Measurements from ENCODE around the gene ZNF101. TPM values are rescaled to one million over a fixed set of nuclear protein-coding genes. Genes with fewer than 3 reads are reported as not detected.
"Not testable (repeated sequence)": the region's sequence is repeated elsewhere in the genome, so short reads cannot be mapped to it uniquely, and the experiment has no call there.

ZNF101 gene
- total RNA-seq, 4 donors from 2014 or later, result 3.0 to 9.1 (median 6.3) TPM

- DNase-seq (ENCODE audit: low spot score) (no peak), ATAC-seq (ENCODE audit: low FRiP score) (no peak)
- TF ChIP-seq CTCF (IDR thresholded peaks at IDR 0.05), result no peak
These were observed 28.9 kb downstream of the ZNF101 start for GRCh38 chr19:19697589-19697988.

GRCh38 chr19:19700493-19700892 is 31.9 kb downstream of the ZNF101 start:
- DNase-seq (ENCODE audit: low spot score); ATAC-seq (ENCODE audit: low FRiP score): not testable (repeated sequence)

- ATAC-seq (ENCODE audit: low FRiP score) (no peak), DNase-seq (ENCODE audit: low spot score) (no peak)
- no peak for TF ChIP-seq CTCF (IDR thresholded peaks at IDR 0.05)
These were observed 36.2 kb downstream of the ZNF101 start for GRCh38 chr19:19704836-19705235.

GRCh38 chr19:19710506-19710905 is 41.9 kb downstream of the ZNF101 start:
- DNase-seq (ENCODE audit: low spot score) (no peak), ATAC-seq (ENCODE audit: low FRiP score) (no peak)
- no peak for TF ChIP-seq CTCF (IDR thresholded peaks at IDR 0.05)

- no peak for TF ChIP-seq CTCF (IDR thresholded peaks at IDR 0.05)
- ATAC-seq (ENCODE audit: low FRiP score), result no peak
These were observed 42.8 kb downstream of the ZNF101 start for GRCh38 chr19:19711306-19711933.

GRCh38 chr19:19711934-19712828 is 43.5 kb downstream of the ZNF101 start:
- DNase-seq (ENCODE audit: low spot score) (no peak), ATAC-seq (ENCODE audit: low FRiP score) (no peak)
- TF ChIP-seq CTCF (IDR thresholded peaks at IDR 0.05), result no peak

More at GRCh38 chr19:19711306-19711933, 42.8 kb downstream of the ZNF101 start:
- DNase-seq (ENCODE audit: low spot score), result no peak

GRCh38 chr19:19719798-19720197 is 51.2 kb downstream of the ZNF101 start:
- DNase-seq (ENCODE audit: low spot score), result no peak
- ATAC-seq (ENCODE audit: low FRiP score), result no peak
- TF ChIP-seq CTCF (IDR thresholded peaks at IDR 0.05), result no peak

Measured in omental fat pad (tissue), 4 donors.